Mesenchymal stem cell (in vitro differentiated cells and primary cell): ENCODE data around the gene OXGR1. TPM values are rescaled to one million over a fixed set of nuclear protein-coding genes. Genes with fewer than 3 reads are reported as not detected.

Experiments
- DNase-seq: peaks from one replicate; pipeline ENCODE4 v3.0.0-alpha.2; 2013
- H2AFZ ChIP-seq: one replicate; pipeline ENCODE4 v1.6.1; 2013; ENCODE audit warnings: low read depth, mild to moderate bottlenecking, control low read depth, inconsistent platforms, low read length, moderate library complexity
- H2AK5ac ChIP-seq: 2 replicates; pipeline ENCODE4 v1.6.1; 2013; ENCODE audit warnings: low read length, moderate library complexity, mild to moderate bottlenecking, inconsistent platforms; ENCODE audit not compliant: severe bottlenecking
- H2BK120ac ChIP-seq: one replicate; pipeline ENCODE4 v1.6.1; 2013; ENCODE audit warnings: low read depth, mild to moderate bottlenecking, inconsistent platforms, low read length, moderate library complexity
- H2BK12ac ChIP-seq, 2 experiments: one replicate each; pipeline ENCODE4 v1.6.1; 2013; ENCODE audit warnings: inconsistent platforms in 2 of 2, low read length in 2 of 2, mild to moderate bottlenecking in 2 of 2, moderate library complexity in 2 of 2, control low read depth in 1 of 2
- H2BK15ac ChIP-seq: one replicate; pipeline ENCODE4 v1.6.1; 2013; ENCODE audit warnings: mild to moderate bottlenecking, low read depth, inconsistent platforms; ENCODE audit not compliant: poor library complexity, severe bottlenecking
- H2BK5ac ChIP-seq: 2 replicates; pipeline ENCODE4 v1.6.1; 2013; ENCODE audit warnings: low read depth, mild to moderate bottlenecking, low read length, control low read depth, inconsistent platforms; ENCODE audit not compliant: poor library complexity, severe bottlenecking
- H3K14ac ChIP-seq, 2 experiments: one replicate each; pipeline ENCODE4 v1.6.1; 2013; ENCODE audit warnings: inconsistent platforms in 2 of 2, low read length in 2 of 2, control low read depth in 1 of 2, mild to moderate bottlenecking in 1 of 2, moderate library complexity in 1 of 2
- H3K18ac ChIP-seq, 2 experiments: one replicate each; pipeline ENCODE4 v1.6.1; 2013; ENCODE audit warnings: inconsistent platforms in 2 of 2, low read length in 2 of 2, control low read depth in 1 of 2, low read depth in 1 of 2, mild to moderate bottlenecking in 1 of 2
- H3K23ac ChIP-seq, 2 experiments: one replicate each; pipeline ENCODE4 v1.6.1; 2013; ENCODE audit warnings: inconsistent platforms in 2 of 2, low read length in 2 of 2, mild to moderate bottlenecking in 2 of 2, moderate library complexity in 2 of 2, control low read depth in 1 of 2
- H3K27ac ChIP-seq: 2 replicates; pipeline ENCODE4 v1.5.1; 2013; ENCODE audit warnings: mild to moderate bottlenecking, moderate library complexity, low read length, control low read depth, inconsistent platforms; ENCODE audit not compliant: poor library complexity, severe bottlenecking
- H3K27me3 ChIP-seq, 2 experiments: 2 replicates each; pipeline versions ENCODE4 v1.6.1 to v1.7.0; 2013; ENCODE audit warnings: low read length in 2 of 2, mild to moderate bottlenecking in 2 of 2, moderate library complexity in 2 of 2, control low read depth in 1 of 2, inconsistent platforms in 1 of 2; ENCODE audit not compliant: control insufficient read depth in 1 of 2, insufficient read depth in 1 of 2
- H3K36me3 ChIP-seq, 2 experiments: 2 replicates each; pipeline versions ENCODE4 v1.6.1 to v1.7.0; 2013; ENCODE audit warnings: low read length in 2 of 2, control low read depth in 1 of 2, inconsistent platforms in 1 of 2, low read depth in 1 of 2, mild to moderate bottlenecking in 1 of 2; ENCODE audit not compliant: insufficient read depth in 2 of 2, control insufficient read depth in 1 of 2
- H3K4ac ChIP-seq, 2 experiments: one replicate each; pipeline ENCODE4 v1.6.1; 2013; ENCODE audit warnings: inconsistent platforms in 2 of 2, low read length in 2 of 2, mild to moderate bottlenecking in 2 of 2, moderate library complexity in 2 of 2, control low read depth in 1 of 2, low read depth in 1 of 2
- H3K4me1 ChIP-seq: 2 replicates; pipeline ENCODE4 v1.6.1; 2013; ENCODE audit warnings: low read depth, low read length, control low read depth; ENCODE audit not compliant: control insufficient read depth, insufficient read depth
- H3K4me2 ChIP-seq: 2 replicates; pipeline ENCODE4 v1.6.1; 2013; ENCODE audit warnings: low read length, mild to moderate bottlenecking, inconsistent platforms; ENCODE audit not compliant: poor library complexity, severe bottlenecking
- H3K4me3 ChIP-seq, 2 experiments: 2 replicates each; pipeline versions ENCODE4 v1.5.1 to v1.7.0; 2013; ENCODE audit warnings: low read length in 2 of 2, mild to moderate bottlenecking in 2 of 2, control low read depth in 1 of 2, low read depth in 1 of 2; ENCODE audit not compliant: insufficient read depth in 1 of 2
- H3K79me1 ChIP-seq: replicated peaks from 2 replicates; pipeline ENCODE4 v1.6.1; 2013; ENCODE audit warnings: mild to moderate bottlenecking, control low read depth, low read length, inconsistent platforms; ENCODE audit not compliant: poor library complexity, severe bottlenecking
- H3K9ac ChIP-seq: 2 replicates; pipeline ENCODE4 v1.7.0; 2013; ENCODE audit warnings: mild to moderate bottlenecking, low read length, moderate library complexity
- H3K9me3 ChIP-seq: 2 replicates; pipeline ENCODE4 v1.7.0; 2013; ENCODE audit warnings: mild to moderate bottlenecking, low read length; ENCODE audit not compliant: control insufficient read depth
- H4K8ac ChIP-seq: one replicate; pipeline ENCODE4 v1.6.1; 2013; ENCODE audit warnings: inconsistent platforms, mild to moderate bottlenecking, low read length, moderate library complexity
- H4K91ac ChIP-seq: one replicate; pipeline ENCODE4 v1.6.1; 2013; ENCODE audit warnings: mild to moderate bottlenecking, low read length, inconsistent platforms
- whole genome bisulfite sequencing: methylation state at CpG from one replicate; pipeline ENCODE4 v1.1.7; 2013; ENCODE audit warnings: mixed read lengths; 5-methylcytosine and 5-hydroxymethylcytosine counted together
- polyA plus RNA-seq, 2 experiments: library from polyadenylated mRNA; stranded (reverse); fragments of 200-250 nt; gene quantifications; one replicate each; pipeline ENCODE4 v1.2.3, GENCODE V29; 2013

The OXGR1 gene
- not detected for polyA plus RNA-seq (2013, experiment 1 of 2)
- not detected for polyA plus RNA-seq (2013, experiment 2 of 2)

DNA sequence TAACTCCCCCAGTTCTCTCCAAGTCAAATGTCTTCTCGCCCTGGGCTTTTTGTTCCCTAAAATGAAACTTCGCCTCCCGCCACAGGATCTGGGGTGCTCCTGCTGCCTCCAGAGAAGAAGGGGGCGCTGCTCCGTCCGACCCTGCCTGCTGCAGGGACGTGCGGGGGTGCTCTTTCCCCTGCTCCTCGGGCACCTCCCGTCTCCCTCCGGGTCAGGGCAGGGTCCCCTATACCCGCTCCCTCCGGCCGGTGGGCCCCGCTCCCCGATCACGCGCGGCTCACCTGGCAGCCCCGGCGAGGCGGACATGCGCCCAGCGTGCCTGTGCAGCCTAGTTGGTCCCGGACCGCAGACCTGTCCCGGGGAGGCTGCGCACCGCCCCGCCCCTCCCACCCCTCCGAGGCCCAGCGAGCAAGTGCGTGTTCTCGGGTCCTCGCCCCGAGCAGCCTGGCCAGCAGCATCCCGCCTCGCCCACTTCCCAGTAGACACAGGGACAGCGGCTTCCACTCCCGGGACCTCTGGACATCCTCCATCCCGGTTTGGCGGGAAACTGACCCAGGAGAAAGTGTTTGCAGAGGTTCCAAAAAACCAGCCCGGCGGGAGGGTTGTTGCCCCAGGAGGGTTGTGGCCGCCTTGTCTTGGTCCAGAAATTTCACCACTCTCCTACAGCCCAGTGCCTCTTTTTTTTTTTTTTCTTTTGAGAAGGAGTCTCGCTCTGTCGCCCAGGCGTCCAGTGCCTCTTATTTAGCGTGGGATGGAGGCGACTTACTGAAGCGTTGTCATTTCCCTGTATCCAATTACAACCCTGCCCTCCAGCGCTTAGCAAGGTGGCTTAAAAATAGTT lies at the start of gene OXGR1:
OXGR1 (minus strand) TSS at position 460 of the 841 bp plus-strand sequence. CDS start 6,717 bp downstream, outside the sequence.
- H2BK5ac ChIP-seq: no peak within 1 kb of the TSS
- H3K4ac ChIP-seq: no peak within 1 kb of the TSS
- no peak within 1 kb of the TSS for H2BK15ac ChIP-seq
- no peaks in the 10 kb centered on the region for H3K36me3 ChIP-seq
- no peak within 1 kb of the TSS for H3K14ac ChIP-seq
- WGBS: 22% methylated on average over 52 of the region's 52 CpGs
- H3K27ac ChIP-seq: no peak within 1 kb of the TSS
- no peak within 1 kb of the TSS for H2AFZ ChIP-seq
- no peak within 1 kb of the TSS for H2AK5ac ChIP-seq
- H4K8ac ChIP-seq: no peak within 1 kb of the TSS
- H3K9me3 ChIP-seq: no peaks in the 10 kb centered on the region
- peak within 1 kb of the TSS; percentile 40 for H3K9ac ChIP-seq
- no peak within 1 kb of the TSS for H2BK120ac ChIP-seq
- peak within 1 kb of the TSS; percentile 3 for H3K4me2 ChIP-seq
- H3K23ac ChIP-seq: no peak within 1 kb of the TSS
- H3K4me3 ChIP-seq: peak within 1 kb of the TSS in 1 of 2 experiments; percentile 75
- H3K27me3 ChIP-seq: peaks cover 28 to 47% of the 10 kb centered on the region in 2 experiments
- no peak for DNase-seq
- no peak within 1 kb of the TSS for H4K91ac ChIP-seq
- H3K4me1 ChIP-seq: peaks cover 5% of the 10 kb centered on the region
- no peak within 1 kb of the TSS for H2BK12ac ChIP-seq
- H3K79me1 ChIP-seq: no peaks in the 10 kb centered on the region
- no peak within 1 kb of the TSS for H3K18ac ChIP-seq

DNA sequence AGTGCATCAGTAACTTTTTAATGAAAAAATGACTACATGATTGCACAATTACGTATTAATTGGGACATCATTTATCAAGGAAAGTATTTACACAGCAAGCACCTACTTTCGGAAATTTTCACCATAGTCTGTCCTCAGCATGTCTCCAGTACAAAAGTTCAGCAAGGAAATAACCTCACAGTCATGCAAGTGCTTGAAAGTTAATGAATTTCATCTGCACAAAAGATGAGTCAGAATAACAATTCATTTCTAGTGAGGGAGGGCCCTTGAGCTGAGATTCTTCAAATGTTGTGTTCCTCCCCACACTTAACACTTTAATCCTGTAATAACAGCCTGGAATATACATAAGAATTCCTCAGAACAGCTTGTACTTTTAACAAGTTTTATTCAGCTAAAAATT lies 49.0 kb upstream of the OXGR1 start:
- Histone ChIP-seq H2BK120ac (no peak overlapping the region), H3K23ac (no peak overlapping the region), H3K18ac (no peak overlapping the region), H3K36me3 (no peaks in the 10 kb centered on the region), H2BK12ac (no peak overlapping the region), H2BK5ac (no peak overlapping the region), H2BK15ac (no peak overlapping the region), H3K9me3 (no peaks in the 10 kb centered on the region), H3K27me3 (no peaks in the 10 kb centered on the region), H3K9ac (peak overlapping the region; percentile 50), H3K4me3 (no peak overlapping the region), H2AK5ac (no peak overlapping the region), H3K4me1 (no peaks in the 10 kb centered on the region), H3K14ac (no peak overlapping the region), H3K79me1 (no peaks in the 10 kb centered on the region), H3K27ac (no peak overlapping the region), H2AFZ (no peak overlapping the region), H3K4ac (no peak overlapping the region), H3K4me2 (no peak overlapping the region), H4K8ac (no peak overlapping the region), H4K91ac (no peak overlapping the region)
- 9% methylated on average over 2 of the region's 2 CpGs for whole genome bisulfite sequencing
- peak; percentile 60 for DNase-seq

DNA sequence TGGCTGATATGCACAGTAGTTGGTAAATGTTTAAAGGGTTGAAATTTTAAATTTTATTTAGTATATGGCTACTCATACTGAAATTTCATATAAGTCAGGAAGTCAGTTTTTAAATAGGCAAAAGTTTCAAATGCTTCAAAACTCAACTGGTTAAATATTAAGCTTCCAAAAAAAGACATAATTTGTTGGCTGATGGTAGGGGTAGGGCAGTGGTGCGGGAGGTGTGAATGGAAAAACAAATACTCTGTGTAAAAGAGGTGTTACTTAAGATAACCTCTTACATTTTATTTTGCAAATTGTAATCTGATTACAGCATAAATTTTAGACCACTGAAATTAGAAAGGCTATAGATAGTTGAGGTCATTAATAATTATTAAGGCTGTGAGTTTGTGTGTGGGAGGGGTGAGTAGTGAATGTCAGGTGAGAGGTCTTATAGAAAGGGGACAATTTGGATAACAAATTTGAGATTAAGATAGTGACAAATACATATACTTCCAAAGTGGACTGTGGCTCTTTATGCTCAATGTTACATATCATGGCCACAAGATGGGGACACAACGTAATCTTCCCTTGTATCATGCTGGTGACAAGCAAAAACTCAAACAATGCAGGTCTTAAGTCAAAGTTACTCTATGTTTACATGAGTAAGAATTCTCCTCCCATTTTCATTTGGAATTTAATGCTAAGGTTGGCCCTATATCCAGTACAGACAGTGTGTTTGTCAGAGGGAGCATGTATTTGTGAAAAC lies 36.6 kb upstream of the OXGR1 start:
- Histone ChIP-seq H3K23ac (no peak overlapping the region), H3K9ac (no peak overlapping the region), H3K79me1 (no peaks in the 10 kb centered on the region), H3K4me2 (no peak overlapping the region), H3K4me3 (no peak overlapping the region), H2BK12ac (no peak overlapping the region), H4K8ac (no peak overlapping the region), H3K18ac (no peak overlapping the region), H3K4me1 (no peaks in the 10 kb centered on the region), H2BK15ac (no peak overlapping the region), H3K9me3 (no peaks in the 10 kb centered on the region), H2AFZ (no peak overlapping the region), H3K14ac (no peak overlapping the region), H3K27me3 (no peaks in the 10 kb centered on the region), H2AK5ac (no peak overlapping the region), H2BK120ac (no peak overlapping the region), H3K27ac (no peak overlapping the region), H3K36me3 (no peaks in the 10 kb centered on the region), H4K91ac (no peak overlapping the region), H2BK5ac (no peak overlapping the region), H3K4ac (no peak overlapping the region)
- DNase-seq: peak; percentile 63
- 100% methylated on average over 1 of the region's 2 CpGs for WGBS
